AG09309 (cell line): ENCODE results near the gene PRDM16.

Source experiments
- DNase-seq: peaks from one replicate; pipeline ENCODE4 v3.0.0-alpha.2; 2010; ENCODE audit warnings: low read depth
- H3K4me3 ChIP-seq: 2 replicates; pipeline ENCODE4 v1.5.1; 2011; ENCODE audit warnings: mild to moderate bottlenecking, low read depth, low read length, moderate library complexity; ENCODE audit not compliant: control insufficient read depth
- CTCF ChIP-seq: IDR thresholded peaks from 2 replicates; pipeline ENCODE4 v1.5.1; 2011; ENCODE audit warnings: mild to moderate bottlenecking, low read depth, low read length, inconsistent platforms; ENCODE audit not compliant: insufficient read depth, control insufficient read depth; ENCODE audit errors: missing control alignments

PRDM16 gene

GRCh38 chr1:3109355-3109754, 40.4 kb downstream of the PRDM16 start:
- no peak overlapping the region for H3K4me3 ChIP-seq
- TF ChIP-seq CTCF = no peak
- DNase-seq = no peak

- no peak for TF ChIP-seq CTCF
- H3K4me3 ChIP-seq = no peak overlapping the region
- DNase-seq = no peak
Measured at GRCh38 chr1:3111348-3112021, 42.5 kb downstream of the PRDM16 start.

GRCh38 chr1:3112526-3112925, 43.5 kb downstream of the PRDM16 start:
- TF ChIP-seq CTCF = no peak
- no peak for DNase-seq
- H3K4me3 ChIP-seq = no peak overlapping the region

GRCh38 chr1:3113047-3113740, 44.2 kb downstream of the PRDM16 start:
- no peak for DNase-seq
- no peak overlapping the region for H3K4me3 ChIP-seq
- no peak for TF ChIP-seq CTCF

GRCh38 chr1:3113741-3114056, 44.7 kb downstream of the PRDM16 start:
- no peak overlapping the region for H3K4me3 ChIP-seq
- no peak for DNase-seq
- TF ChIP-seq CTCF = no peak

GRCh38 chr1:3114131-3114744, 45.2 kb downstream of the PRDM16 start:
- no peak overlapping the region for H3K4me3 ChIP-seq
- no peak for TF ChIP-seq CTCF
- no peak for DNase-seq
